T-helper 2 cell treated with Interferon-gamma antibody and Interleukin-4, amounts not matched to agents 100 ng/mL and 5 ng/mL, for 36 hours (primary cell): ENCODE data around the gene MTIF3. TPM values are rescaled to one million over a fixed set of nuclear protein-coding genes. Genes with fewer than 3 reads are reported as not detected.

Experiments used
- total RNA-seq: library from RNA; stranded (reverse); gene quantifications from 2 replicates; pipeline ENCODE4 v1.2.3, GENCODE V29; 2022

MTIF3 gene
- total RNA-seq, 1 donor from 2014 or later, result 42.3 TPM

Other genes with a start within 250 kb of the MTIF3 start
- 949 and 973 TPM in 2 replicates for gene RPL21, start 199.0 kb downstream of the MTIF3 start, total RNA-seq
- gene RASL11A, start 179.7 kb downstream of the MTIF3 start, total RNA-seq, result 0.45 TPM in 2 replicates
- 265 and 273 TPM in 2 replicates for gene GTF3A, start 25.9 kb downstream of the MTIF3 start, total RNA-seq
- gene LNX2, start 170.0 kb upstream of the MTIF3 start, total RNA-seq, result 7.2 and 7.7 TPM in 2 replicates
- 104 and 108 TPM in 2 replicates for gene POLR1D, start 171.3 kb upstream of the MTIF3 start, total RNA-seq